ENCODE results near the gene LCN10.
"Not testable (repeated sequence)": the region's sequence is repeated elsewhere in the genome, so short reads cannot be mapped to it uniquely, and the experiment has no call there.

Gene LCN10

GRCh38 chr9:136742591-136743391, at the start of gene LCN10:
Gene LCN10, minus strand, starts transcription at chr9:136742940. Its CDS starts 37 bp downstream, at chr9:136742903.
- peak; percentile 87 for DNase-seq

- peak; percentile 85 for DNase-seq
Observed at GRCh38 chr9:136791516-136792276, 49.0 kb upstream of the LCN10 start.

- peak; percentile 100 for DNase-seq
Observed at GRCh38 chr9:136790640-136791515, 48.1 kb upstream of the LCN10 start, which contains the start of gene TMEM141. Gene TMEM141, plus strand, starts transcription at chr9:136791344. Its CDS starts 27 bp downstream, at chr9:136791371.

GRCh38 chr9:136789523-136789937, 46.8 kb upstream of the LCN10 start:
- no peak for DNase-seq

GRCh38 chr9:136788644-136789522, 46.1 kb upstream of the LCN10 start:
- DNase-seq = not testable (repeated sequence)

- DNase-seq = peak; percentile 84
Observed at GRCh38 chr9:136787690-136788400, 45.1 kb upstream of the LCN10 start.

GRCh38 chr9:136786983-136787382, 44.2 kb upstream of the LCN10 start:
- not testable (repeated sequence) for DNase-seq

- no peak for DNase-seq
Observed at GRCh38 chr9:136786451-136786850, 43.7 kb upstream of the LCN10 start.

GRCh38 chr9:136785565-136786355, 43.0 kb upstream of the LCN10 start:
- not testable (repeated sequence) for DNase-seq

- no peak for DNase-seq
Observed at GRCh38 chr9:136784997-136785361, 42.2 kb upstream of the LCN10 start.

GRCh38 chr9:136784249-136784996, 41.7 kb upstream of the LCN10 start:
- no peak for DNase-seq

- DNase-seq = no peak
Observed at GRCh38 chr9:136782452-136782851, 39.7 kb upstream of the LCN10 start.

GRCh38 chr9:136779808-136780207, 37.1 kb upstream of the LCN10 start:
- peak; percentile 58 for DNase-seq

- no peak for DNase-seq
Observed at GRCh38 chr9:136777359-136777758, 34.6 kb upstream of the LCN10 start.

- no peak for DNase-seq
Observed at GRCh38 chr9:136776947-136777346, 34.2 kb upstream of the LCN10 start.

- DNase-seq = no peak
Observed at GRCh38 chr9:136775191-136775590, 32.5 kb upstream of the LCN10 start.

GRCh38 chr9:136774416-136775045, 31.8 kb upstream of the LCN10 start:
- DNase-seq = no peak

GRCh38 chr9:136773386-136774044, 30.8 kb upstream of the LCN10 start:
- no peak for DNase-seq

Measured in islet precursor cell (in vitro differentiated cells).